Activated CD8-positive, alpha-beta memory T cell treated with anti-CD3 and anti-CD28 coated beads, Interleukin-2, amount 50 U/mL, for 48 hours (primary cell): ENCODE results near the gene RASAL1.
"Not testable (repeated sequence)": the region's sequence is repeated elsewhere in the genome, so short reads cannot be mapped to it uniquely, and the experiment has no call there.

Source experiments
- DNase-seq: peaks from one replicate; pipeline ENCODE4 v3.0.0-alpha.2; 2020

RASAL1 gene

GRCh38 chr12:113138826-113139225, 3.3 kb upstream of the RASAL1 start:
- DNase-seq: no peak

DNA sequence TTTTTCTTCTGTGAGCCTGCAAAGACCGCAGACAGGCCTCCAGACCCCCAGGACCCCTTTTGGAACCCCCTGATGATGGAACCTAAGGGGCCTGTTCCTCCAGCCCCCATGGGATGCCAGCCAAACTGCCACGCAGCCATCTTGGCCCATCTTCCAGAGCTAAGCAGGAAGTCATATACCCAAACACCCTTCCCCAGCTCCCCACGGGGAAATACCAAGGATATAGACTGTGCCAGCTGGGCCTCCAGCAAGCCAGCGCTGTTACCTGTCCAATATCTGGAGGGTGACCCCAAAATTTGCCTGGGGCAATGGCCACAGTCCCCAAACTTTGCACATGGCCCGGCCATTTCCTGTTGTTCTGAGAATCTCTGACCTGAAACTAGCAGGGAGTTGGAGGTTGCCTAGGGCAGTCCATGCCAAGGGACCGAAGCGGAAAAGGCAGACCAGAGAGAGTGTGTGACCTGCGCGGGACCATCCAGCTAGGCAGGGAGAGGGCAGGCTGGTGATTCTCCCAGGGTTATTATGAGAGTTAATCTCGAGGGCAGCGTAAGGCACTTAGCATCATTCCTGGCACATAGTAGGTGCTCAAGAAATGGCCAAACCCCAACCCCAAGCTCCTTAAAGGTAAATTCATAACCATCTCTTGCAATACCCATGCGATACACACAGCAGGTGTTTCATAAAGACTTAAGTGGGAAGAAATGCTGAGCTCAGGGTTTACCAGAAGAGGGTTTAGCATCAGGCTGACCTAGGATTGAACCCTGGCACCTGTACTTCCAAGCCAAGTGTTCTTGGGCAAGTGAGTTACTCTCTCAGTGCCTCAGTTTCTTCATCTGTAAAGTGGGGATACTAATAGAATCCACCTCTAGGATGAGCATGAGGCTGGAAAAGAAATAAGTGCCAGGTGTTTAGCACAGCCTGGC, 2.6 kb upstream of the RASAL1 start:
- DNase-seq: no peak

DNA sequence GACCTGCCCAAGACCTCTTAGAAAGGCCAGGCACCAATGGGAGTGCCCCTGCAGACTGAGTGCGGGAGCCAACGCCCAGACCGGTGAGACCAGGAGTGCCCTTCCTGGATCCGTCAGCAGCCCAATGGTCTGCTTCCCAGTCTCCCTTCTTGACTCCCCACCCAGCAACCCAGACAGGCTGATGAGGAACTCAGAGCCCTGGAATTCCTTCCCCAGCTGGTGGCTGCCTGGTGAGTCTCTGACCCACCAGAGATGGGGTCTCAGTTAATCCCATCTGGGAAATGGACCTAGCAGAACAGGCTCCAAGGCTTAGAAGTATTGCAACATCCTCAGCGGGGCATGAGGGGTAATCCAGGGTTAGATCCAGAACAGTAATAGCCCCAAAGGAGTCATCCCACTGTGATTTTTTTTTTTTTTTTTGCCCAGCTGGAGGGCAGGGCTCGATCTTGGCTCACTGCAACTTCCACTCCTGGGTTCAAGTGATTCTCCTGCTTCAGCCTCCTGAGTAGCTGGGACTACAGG, 1.5 kb upstream of the RASAL1 start:
- no peak for DNase-seq

- DNase-seq: peak; percentile 80
Measured at GRCh38 chr12:113136128-113136989, 798 bp upstream of the RASAL1 start.

GRCh38 chr12:113134521-113134951, 1.0 kb downstream of the RASAL1 start:
- DNase-seq: no peak

DNA sequence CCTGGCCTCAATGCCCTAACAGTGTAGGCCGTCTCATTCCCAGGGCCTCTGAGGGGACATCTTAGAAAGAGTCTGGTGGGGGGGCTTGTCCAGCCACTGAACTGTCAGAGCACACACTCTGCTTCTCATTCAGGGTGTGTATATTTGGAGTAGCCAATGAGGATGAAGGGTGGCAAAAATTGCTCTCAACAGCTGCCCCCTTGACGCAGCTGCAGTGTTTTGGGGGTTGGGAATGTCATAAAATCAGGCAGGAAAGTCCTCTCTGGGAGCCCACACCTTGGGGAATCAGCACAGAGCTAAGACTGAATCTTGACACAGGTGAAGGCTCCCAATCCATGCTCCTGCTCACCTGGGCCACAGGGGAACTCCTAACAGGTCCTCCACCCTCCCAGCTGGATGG, 1.5 kb downstream of the RASAL1 start:
- no peak for DNase-seq

- no peak for DNase-seq
Measured at GRCh38 chr12:113133666-113134065, 1.9 kb downstream of the RASAL1 start.

DNA sequence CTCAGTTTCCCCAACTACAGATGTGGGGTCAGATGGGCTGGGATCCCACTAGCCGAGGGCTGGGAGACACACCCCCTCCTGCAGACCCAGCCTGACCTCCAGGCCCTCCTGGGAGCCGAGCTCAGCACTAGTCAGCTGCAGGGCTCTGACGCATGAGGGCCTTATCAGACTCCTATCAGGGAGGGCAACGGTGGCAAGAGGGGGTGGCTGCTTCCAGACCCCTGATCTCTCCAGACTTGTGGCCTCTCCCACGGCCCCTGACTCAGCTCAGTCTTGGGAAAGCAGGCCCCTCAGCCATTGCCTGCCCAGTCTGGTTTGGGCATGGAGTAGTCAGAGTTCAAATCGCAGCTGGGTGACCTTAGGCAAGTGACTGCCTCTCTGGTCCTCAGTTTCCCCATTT, 2.5 kb downstream of the RASAL1 start:
- DNase-seq: no peak

GRCh38 chr12:113131556-113131955, 4.0 kb downstream of the RASAL1 start:
- DNase-seq: no peak

GRCh38 chr12:113130457-113131135, 5.0 kb downstream of the RASAL1 start:
- DNase-seq: no peak

DNA sequence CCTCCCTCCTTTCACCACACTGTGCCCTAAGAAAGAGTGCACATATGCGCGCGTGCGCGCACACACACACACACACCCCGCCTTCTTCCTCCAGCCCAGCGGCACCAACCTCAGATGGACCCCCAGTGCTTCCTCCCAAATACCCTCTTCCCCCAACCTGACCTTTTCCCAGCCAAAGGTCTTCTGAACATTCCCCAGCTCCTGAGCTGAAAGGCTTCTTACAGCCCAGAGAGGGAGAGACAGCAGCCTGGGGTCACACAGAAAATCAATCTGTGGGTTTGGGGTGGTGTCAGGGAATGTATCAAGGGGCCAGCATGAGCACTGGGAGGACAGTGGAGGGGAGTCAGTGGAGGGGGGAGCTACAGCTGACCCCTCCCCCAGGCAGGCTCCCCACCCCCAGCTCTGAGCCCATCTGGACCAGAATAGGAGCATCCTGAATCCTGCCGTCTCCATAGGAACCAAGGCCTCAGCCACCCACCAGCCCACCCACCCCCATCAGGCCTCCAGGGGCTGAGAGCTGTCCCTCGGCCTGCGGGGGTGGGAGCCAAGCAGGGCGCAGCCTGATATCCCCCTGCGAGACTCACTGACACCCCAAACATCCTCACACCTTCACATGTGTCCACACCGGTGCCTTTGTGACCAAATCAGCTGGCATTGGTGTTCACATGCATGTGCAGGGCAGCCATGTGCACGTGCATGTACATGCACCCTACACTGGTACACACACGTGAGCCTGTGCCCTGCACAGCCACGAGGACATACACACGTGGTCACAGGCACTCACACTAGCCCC, 5.7 kb downstream of the RASAL1 start:
- no peak for DNase-seq

GRCh38 chr12:113128802-113129663, 6.5 kb downstream of the RASAL1 start:
- DNase-seq: no peak

- no peak for DNase-seq
Measured at GRCh38 chr12:113127791-113128199, 7.8 kb downstream of the RASAL1 start.

DNA sequence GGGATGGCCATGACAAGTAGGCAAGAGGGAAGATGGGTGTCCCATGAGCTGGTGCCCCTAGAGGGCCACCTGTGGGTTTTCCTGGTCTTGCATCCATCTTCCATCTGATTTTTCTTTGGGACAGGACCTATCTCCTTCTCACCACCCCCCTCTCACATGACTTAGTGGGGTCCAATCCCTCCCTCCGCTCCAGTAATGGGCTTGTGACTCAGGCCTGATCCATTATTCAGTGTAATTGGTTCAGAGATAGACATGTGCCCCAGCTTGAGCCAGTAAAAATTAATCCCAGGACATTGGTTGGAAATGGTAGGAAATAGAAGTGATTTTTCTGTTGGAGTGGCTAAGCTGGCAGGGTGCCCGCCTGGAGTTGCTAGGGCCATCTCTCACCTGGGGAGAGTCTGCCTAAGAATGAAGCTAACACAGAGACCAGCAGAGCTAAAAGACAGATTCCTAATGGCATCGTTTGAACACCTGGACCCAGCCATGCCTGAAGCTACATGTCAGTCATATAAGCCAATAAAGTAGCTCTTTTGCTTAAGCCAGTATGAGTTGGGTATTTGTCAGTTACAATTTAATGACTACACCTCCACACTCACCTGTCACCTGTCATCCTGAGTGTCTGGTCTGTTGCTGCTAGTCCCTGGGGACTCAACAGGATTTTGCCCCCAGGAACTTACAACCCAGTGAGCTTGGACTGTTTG, 14.7 kb downstream of the RASAL1 start:
- DNase-seq: no peak

- DNase-seq: no peak
Measured at GRCh38 chr12:113119980-113120669, 15.4 kb downstream of the RASAL1 start.

DNA sequence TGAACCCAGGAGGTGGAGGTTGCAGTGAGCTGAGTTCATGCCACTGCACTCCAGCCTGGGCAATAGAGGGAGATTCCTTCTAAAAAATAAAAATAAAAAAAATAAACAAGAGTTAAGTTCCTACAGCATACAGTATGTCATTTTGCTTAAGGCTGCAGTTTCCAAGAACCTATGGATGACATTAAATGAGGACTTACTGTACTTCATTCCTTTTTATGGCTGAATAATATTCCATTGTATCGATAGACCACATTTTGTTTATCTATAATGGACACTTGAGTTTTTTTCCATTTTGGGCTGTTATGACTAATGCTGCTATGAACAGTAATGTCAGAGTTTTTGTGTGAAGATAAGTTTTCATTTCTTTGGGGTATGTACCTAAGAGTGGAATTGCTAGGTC, 17.4 kb downstream of the RASAL1 start:
- no peak for DNase-seq

GRCh38 chr12:113117684-113118083, 17.9 kb downstream of the RASAL1 start:
- not testable (repeated sequence) for DNase-seq

- DNase-seq: no peak
Measured at GRCh38 chr12:113116875-113117274, 18.7 kb downstream of the RASAL1 start.

DNA sequence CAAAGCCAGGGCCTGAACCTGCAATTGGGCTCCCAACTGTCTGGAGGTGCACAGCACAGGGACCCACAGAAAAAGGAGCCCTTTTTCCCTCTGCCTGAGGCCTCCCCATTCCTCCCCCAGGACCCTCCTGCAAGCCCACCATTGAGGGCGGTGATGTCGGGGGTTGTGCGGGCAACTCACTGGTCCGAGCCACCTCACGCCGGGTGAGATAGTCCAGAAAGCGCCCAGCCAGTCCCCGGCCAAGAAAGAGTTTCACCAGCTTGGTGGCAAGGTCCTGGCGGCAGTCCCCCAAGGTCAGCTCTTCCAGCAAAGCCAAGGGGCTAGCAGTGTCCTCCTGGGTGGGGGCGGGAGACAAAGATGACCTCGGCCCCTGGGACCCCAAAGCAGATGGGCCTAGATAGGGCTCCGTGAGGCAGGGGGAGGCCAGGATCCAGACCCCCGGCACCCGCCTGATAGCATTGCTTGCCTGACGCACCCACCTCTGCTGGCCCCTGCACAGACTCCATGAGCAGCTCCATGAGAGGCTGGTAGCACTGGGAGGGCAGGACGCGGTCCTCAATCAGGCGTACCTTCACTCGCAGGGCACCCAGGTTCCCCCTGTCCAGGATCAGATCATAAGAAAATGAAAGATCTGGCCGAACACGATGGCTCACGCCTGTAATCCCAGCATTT, 20.0 kb downstream of the RASAL1 start:
- DNase-seq: no peak
